ENCODE measurements around the gene BACH2. TPM values are rescaled to one million over a fixed set of nuclear protein-coding genes. Genes with fewer than 3 reads are reported as not detected.

BACH2 gene
- total and polyA plus RNA-seq, 8 donors, result 0.19 to 10.8 (median 1.4) TPM; not detected in 1

- Histone ChIP-seq H3K4me3 (no peak overlapping the region), H3K9me3 (no peaks in the 10 kb centered on the region), H3K36me3 (no peaks in the 10 kb centered on the region), H3K27ac (no peak overlapping the region), H3K27me3 (no peaks in the 10 kb centered on the region), H3K4me1 (peaks cover 0 to 15% (median 5%) of the 10 kb centered on the region in 4 donors)
- TF ChIP-seq POLR2AphosphoS5 (IDR thresholded peaks at IDR 0.05) (no peak), POLR2A (IDR thresholded peaks at IDR 0.05) (no peak), EP300 (IDR thresholded peaks at IDR 0.05) (no peak)
- TF ChIP-seq, protein P1, sequence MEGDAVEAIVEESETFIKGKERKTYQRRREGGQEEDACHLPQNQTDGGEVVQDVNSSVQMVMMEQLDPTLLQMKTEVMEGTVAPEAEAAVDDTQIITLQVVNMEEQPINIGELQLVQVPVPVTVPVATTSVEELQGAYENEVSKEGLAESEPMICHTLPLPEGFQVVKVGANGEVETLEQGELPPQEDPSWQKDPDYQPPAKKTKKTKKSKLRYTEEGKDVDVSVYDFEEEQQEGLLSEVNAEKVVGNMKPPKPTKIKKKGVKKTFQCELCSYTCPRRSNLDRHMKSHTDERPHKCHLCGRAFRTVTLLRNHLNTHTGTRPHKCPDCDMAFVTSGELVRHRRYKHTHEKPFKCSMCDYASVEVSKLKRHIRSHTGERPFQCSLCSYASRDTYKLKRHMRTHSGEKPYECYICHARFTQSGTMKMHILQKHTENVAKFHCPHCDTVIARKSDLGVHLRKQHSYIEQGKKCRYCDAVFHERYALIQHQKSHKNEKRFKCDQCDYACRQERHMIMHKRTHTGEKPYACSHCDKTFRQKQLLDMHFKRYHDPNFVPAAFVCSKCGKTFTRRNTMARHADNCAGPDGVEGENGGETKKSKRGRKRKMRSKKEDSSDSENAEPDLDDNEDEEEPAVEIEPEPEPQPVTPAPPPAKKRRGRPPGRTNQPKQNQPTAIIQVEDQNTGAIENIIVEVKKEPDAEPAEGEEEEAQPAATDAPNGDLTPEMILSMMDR (IDR thresholded peaks at IDR 0.05), result no peak
- intact Hi-C loops (cut with DNase I; ENCODE audit: low total_unique reads), result no loop called here
- DNase-seq, result peak; percentile 63 to 67
- WGBS, 5 donors, result 15 to 46% (median 24%) methylated on average over 4 of the region's 4 CpGs
These were observed 297.5 kb downstream of the BACH2 start for GRCh38 chr6:89999154-89999553.

GRCh38 chr6:89997456-89998445, 298.9 kb downstream of the BACH2 start:
- peak in 1 of 2 donors; percentile 31 for DNase-seq

GRCh38 chr6:89993411-89993810, 303.2 kb downstream of the BACH2 start:
- no peak overlapping the region for H3K27ac ChIP-seq
- H3K4me3 ChIP-seq, result no peak overlapping the region
- no peaks in the 10 kb centered on the region for H3K4me1 ChIP-seq
- H3K36me3 ChIP-seq, result no peaks in the 10 kb centered on the region
- TF ChIP-seq POLR2AphosphoS5 (IDR thresholded peaks at IDR 0.05), result no peak
- TF ChIP-seq, protein P1 (IDR thresholded peaks at IDR 0.05), result no peak
- TF ChIP-seq EP300 (IDR thresholded peaks at IDR 0.05), result no peak
- TF ChIP-seq POLR2A (IDR thresholded peaks at IDR 0.05), result no peak
- intact Hi-C loops (cut with DNase I; ENCODE audit: low total_unique reads), result no loop called here
- no peak for DNase-seq
- no peaks in the 10 kb centered on the region for H3K27me3 ChIP-seq
- H3K9me3 ChIP-seq, result no peaks in the 10 kb centered on the region
- 93 to 100% (median 97%) methylated on average over 3 of the region's 3 CpGs for WGBS, 5 donors

More at GRCh38 chr6:89997456-89998445, 298.9 kb downstream of the BACH2 start:
- WGBS, 5 donors, result 74 to 80% (median 76%) methylated on average over 6 of the region's 6 CpGs
- no peaks in the 10 kb centered on the region for H3K9me3 ChIP-seq
- intact Hi-C loops (cut with DNase I; ENCODE audit: low total_unique reads), result no loop called here
- H3K4me3 ChIP-seq, result no peak overlapping the region
- peaks cover 0 to 15% (median 5%) of the 10 kb centered on the region in 4 donors for H3K4me1 ChIP-seq
- H3K36me3 ChIP-seq, result no peaks in the 10 kb centered on the region
- H3K27ac ChIP-seq, result no peak overlapping the region
- no peak for TF ChIP-seq EP300 (IDR thresholded peaks at IDR 0.05)
- TF ChIP-seq, protein P1 (IDR thresholded peaks at IDR 0.05), result no peak
- no peak for TF ChIP-seq POLR2A (IDR thresholded peaks at IDR 0.05)
- TF ChIP-seq POLR2AphosphoS5 (IDR thresholded peaks at IDR 0.05), result no peak
- H3K27me3 ChIP-seq, result no peaks in the 10 kb centered on the region

- intact Hi-C loops (cut with DNase I; ENCODE audit: low total_unique reads), result no loop called here
These were observed 303.8 kb downstream of the BACH2 start for GRCh38 chr6:89992818-89993217.

More at GRCh38 chr6:89992818-89993217, 303.8 kb downstream of the BACH2 start:
- no peaks in the 10 kb centered on the region for H3K27me3 ChIP-seq
- H3K4me3 ChIP-seq, result no peak overlapping the region
- TF ChIP-seq POLR2A (IDR thresholded peaks at IDR 0.05) (no peak), EP300 (IDR thresholded peaks at IDR 0.05) (no peak), POLR2AphosphoS5 (IDR thresholded peaks at IDR 0.05) (no peak)
- TF ChIP-seq, protein P1 (IDR thresholded peaks at IDR 0.05), result no peak
- H3K9me3 ChIP-seq, result no peaks in the 10 kb centered on the region
- no peak for DNase-seq
- no peaks in the 10 kb centered on the region for H3K4me1 ChIP-seq
- H3K27ac ChIP-seq, result no peak overlapping the region
- no peaks in the 10 kb centered on the region for H3K36me3 ChIP-seq
- WGBS, 5 donors, result 95 to 100% (median 96%) methylated on average over 2 of the region's 2 CpGs

Measured in stomach (tissue), 9 donors.